Prostate gland (tissue), 2 donors: ENCODE measurements around the gene FMNL1. TPM values are rescaled to one million over a fixed set of nuclear protein-coding genes. Genes with fewer than 3 reads are reported as not detected.

Experiments
- DNase-seq: peaks from one replicate; pipeline ENCODE4 v3.0.0-alpha.2; 2019; ENCODE audit warnings: low spot score
- H3K27ac ChIP-seq, 2 donors: fragments of 200-600 bp; sonication (generic); 2 replicates each; pipeline ENCODE4 v1.5.1; 2017 to 2019
- H3K27me3 ChIP-seq: fragments of 200-600 bp; sonication (generic); replicated peaks from 2 replicates; pipeline ENCODE4 v1.5.1; 2019; ENCODE audit not compliant: insufficient read depth
- H3K36me3 ChIP-seq, 2 donors: fragments of 200-600 bp; sonication (generic); 1 replicate in 1 of 2; 2 replicates in 1 of 2; pipeline versions ENCODE4 v1.5.1 to v1.8.1; 2017 to 2019
- H3K4me1 ChIP-seq: fragments of 200-600 bp; sonication (generic); replicated peaks from 2 replicates; pipeline ENCODE4 v1.5.1; 2019
- H3K4me3 ChIP-seq, 2 donors: fragments of 200-600 bp; sonication (generic); 2 replicates each; pipeline ENCODE4 v1.5.1; 2017 to 2019
- H3K9me3 ChIP-seq: fragments of 200-600 bp; sonication (generic); 2 replicates; pipeline ENCODE4 v1.5.1; 2017
- POLR2A ChIP-seq: fragments of 450-650 bp; IDR thresholded peaks from one replicate; pipeline ENCODE4 v1.6.1; 2016; ENCODE audit warnings: antibody characterized with exemption, mild to moderate bottlenecking
- POLR2AphosphoS5 ChIP-seq: sonication (generic); formaldehyde crosslinking; IDR thresholded peaks from one replicate; pipeline ENCODE4 v1.6.1; 2017; ENCODE audit warnings: antibody characterized with exemption
- WGBS: methylation state at CpG from one replicate; pipeline ENCODE4 v1.1.5; 2018; 5-methylcytosine and 5-hydroxymethylcytosine counted together
- intact Hi-C: fragments of 100-400 bp; cut with DNase I; formaldehyde crosslinking; loops from one replicate; pipeline ENCODE4 v1.14.2; 2022
- total RNA-seq, 2 donors: library from RNA; depleted of rRNA; stranded (reverse); fragments of >200 nt; gene quantifications; one replicate each; pipeline ENCODE4 v1.1.0, GENCODE V29; 2016
- TF ChIP-seq, protein P1 (sequence below), 4 experiments: fragments of 200-600 bp in 2 of 4; fragments of 450-650 bp in 2 of 4; sonication (generic) in 2 of 4; IDR thresholded peaks; 1 replicate in 3 of 4; 2 replicates in 1 of 4; pipeline ENCODE4 v1.5.1; 2016 to 2019; ENCODE audit warnings: antibody characterized with exemption in 4 of 4, mild to moderate bottlenecking in 2 of 4, moderate library complexity in 2 of 4

FMNL1 gene
- total RNA-seq, 2 donors from 2014 or later = 3.6 to 12.2 TPM

DNA sequence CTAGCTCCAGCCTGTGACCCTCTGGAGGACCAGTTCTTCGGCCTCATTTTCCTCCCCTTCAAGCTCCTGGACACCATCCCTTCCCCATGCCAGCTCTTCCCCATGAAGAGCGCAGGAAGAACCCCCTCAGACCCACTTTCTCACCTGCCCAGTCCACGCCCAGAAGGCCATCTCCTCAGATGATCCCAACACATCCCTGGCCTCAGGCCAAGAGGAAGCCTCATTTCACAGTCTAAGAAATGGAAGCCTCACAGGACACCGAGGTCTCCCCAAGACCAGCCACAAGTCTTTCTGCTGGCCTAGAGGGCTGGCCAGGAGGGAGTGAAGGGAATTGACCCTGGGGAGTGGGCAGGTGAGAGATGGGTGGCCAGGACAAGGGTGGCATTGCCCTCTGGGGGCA, 32.2 kb downstream of the FMNL1 start:
- 89% methylated on average over 4 of the region's 4 CpGs for WGBS
- no peak for TF ChIP-seq POLR2A
- TF ChIP-seq, protein P1, sequence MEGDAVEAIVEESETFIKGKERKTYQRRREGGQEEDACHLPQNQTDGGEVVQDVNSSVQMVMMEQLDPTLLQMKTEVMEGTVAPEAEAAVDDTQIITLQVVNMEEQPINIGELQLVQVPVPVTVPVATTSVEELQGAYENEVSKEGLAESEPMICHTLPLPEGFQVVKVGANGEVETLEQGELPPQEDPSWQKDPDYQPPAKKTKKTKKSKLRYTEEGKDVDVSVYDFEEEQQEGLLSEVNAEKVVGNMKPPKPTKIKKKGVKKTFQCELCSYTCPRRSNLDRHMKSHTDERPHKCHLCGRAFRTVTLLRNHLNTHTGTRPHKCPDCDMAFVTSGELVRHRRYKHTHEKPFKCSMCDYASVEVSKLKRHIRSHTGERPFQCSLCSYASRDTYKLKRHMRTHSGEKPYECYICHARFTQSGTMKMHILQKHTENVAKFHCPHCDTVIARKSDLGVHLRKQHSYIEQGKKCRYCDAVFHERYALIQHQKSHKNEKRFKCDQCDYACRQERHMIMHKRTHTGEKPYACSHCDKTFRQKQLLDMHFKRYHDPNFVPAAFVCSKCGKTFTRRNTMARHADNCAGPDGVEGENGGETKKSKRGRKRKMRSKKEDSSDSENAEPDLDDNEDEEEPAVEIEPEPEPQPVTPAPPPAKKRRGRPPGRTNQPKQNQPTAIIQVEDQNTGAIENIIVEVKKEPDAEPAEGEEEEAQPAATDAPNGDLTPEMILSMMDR (IDR thresholded peaks at IDR 0.05) = no peak
- no peak for TF ChIP-seq POLR2AphosphoS5
- no peak overlapping the region for H3K4me3 ChIP-seq
- no peaks in the 10 kb centered on the region for H3K36me3 ChIP-seq
- H3K27ac ChIP-seq = no peak overlapping the region
- H3K9me3 ChIP-seq = no peaks in the 10 kb centered on the region
- no peaks in the 10 kb centered on the region for H3K4me1 ChIP-seq
- no peak for DNase-seq
- no peaks in the 10 kb centered on the region for H3K27me3 ChIP-seq
- intact Hi-C loops = no loop called here

- no peaks in the 10 kb centered on the region for H3K36me3 ChIP-seq
- WGBS = 99% methylated on average over 8 of the region's 8 CpGs
Observed at GRCh38 chr17:45255358-45255757, 33.7 kb downstream of the FMNL1 start.

GRCh38 chr17:45256114-45256966, 34.7 kb downstream of the FMNL1 start:
- no peak for TF ChIP-seq POLR2A
- TF ChIP-seq POLR2AphosphoS5 = no peak
- TF ChIP-seq, protein P1 (IDR thresholded peaks at IDR 0.05) = no peak
- no peak overlapping the region for H3K4me3 ChIP-seq
- DNase-seq = no peak
- intact Hi-C loops = no loop called here
- H3K36me3 ChIP-seq = no peaks in the 10 kb centered on the region
- 77% methylated on average over 13 of the region's 14 CpGs for WGBS
- no peaks in the 10 kb centered on the region for H3K9me3 ChIP-seq
- no peaks in the 10 kb centered on the region for H3K4me1 ChIP-seq
- H3K27ac ChIP-seq = no peak overlapping the region
- H3K27me3 ChIP-seq = no peaks in the 10 kb centered on the region

More at GRCh38 chr17:45255358-45255757, 33.7 kb downstream of the FMNL1 start:
- Histone ChIP-seq H3K4me1 (no peaks in the 10 kb centered on the region), H3K9me3 (no peaks in the 10 kb centered on the region), H3K27me3 (no peaks in the 10 kb centered on the region), H3K27ac (no peak overlapping the region), H3K4me3 (no peak overlapping the region)
- TF ChIP-seq, protein P1 (IDR thresholded peaks at IDR 0.05) = no peak
- TF ChIP-seq POLR2A (no peak), POLR2AphosphoS5 (no peak)
- no peak for DNase-seq
- intact Hi-C loops = no loop called here

DNA sequence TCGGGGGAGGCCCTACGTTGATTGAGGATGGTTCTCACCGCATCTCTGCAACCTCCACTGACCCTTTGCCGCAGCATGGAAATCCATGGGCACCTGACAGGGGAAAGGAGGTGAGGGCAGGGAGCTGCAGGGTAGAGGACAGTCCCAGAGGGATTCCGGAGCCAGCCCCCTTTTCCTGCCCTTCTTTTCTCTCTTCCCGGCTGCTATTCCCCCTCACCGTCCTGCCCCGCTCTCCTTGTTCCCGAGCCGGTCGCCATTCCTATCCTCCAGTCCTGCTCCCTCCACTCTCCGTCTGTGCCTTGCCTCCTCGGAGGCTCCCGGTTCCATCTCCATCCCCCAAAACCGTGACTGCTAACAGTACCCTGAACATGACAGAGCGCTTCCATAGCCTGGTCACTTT, 35.4 kb downstream of the FMNL1 start:
- TF ChIP-seq, protein P1 (IDR thresholded peaks at IDR 0.05) = no peak
- no peak for TF ChIP-seq POLR2AphosphoS5
- no peak for TF ChIP-seq POLR2A
- no peaks in the 10 kb centered on the region for H3K27me3 ChIP-seq

GRCh38 chr17:45258981-45259380, 37.3 kb downstream of the FMNL1 start:
- Histone ChIP-seq H3K4me1 (peaks cover 7% of the 10 kb centered on the region), H3K27ac (no peak overlapping the region), H3K4me3 (no peak overlapping the region), H3K9me3 (no peaks in the 10 kb centered on the region), H3K36me3 (no peaks in the 10 kb centered on the region), H3K27me3 (no peaks in the 10 kb centered on the region)
- WGBS = 48% methylated on average over 5 of the region's 5 CpGs
- DNase-seq = no peak
- intact Hi-C loops = no loop called here
- TF ChIP-seq POLR2A = no peak
- TF ChIP-seq POLR2AphosphoS5 = no peak
- TF ChIP-seq, protein P1 (IDR thresholded peaks at IDR 0.05) = no peak

More for the DNA sequence above, 35.4 kb downstream of the FMNL1 start:
- no peaks in the 10 kb centered on the region for H3K4me1 ChIP-seq
- intact Hi-C loops = no loop called here
- H3K36me3 ChIP-seq = no peaks in the 10 kb centered on the region
- WGBS = 83% methylated on average over 16 of the region's 16 CpGs
- DNase-seq = no peak
- no peak overlapping the region for H3K27ac ChIP-seq
- no peaks in the 10 kb centered on the region for H3K9me3 ChIP-seq
- no peak overlapping the region for H3K4me3 ChIP-seq
